SU-DHL-6 (cell line): ENCODE results near the gene C6orf132.

Experiments
- CTCF ChIP-seq: fragments of 200-600 bp; sonication (generic); IDR thresholded peaks from one replicate; pipeline ENCODE4 v1.5.1; 2017; ENCODE audit warnings: antibody characterized with exemption, mild to moderate bottlenecking, low read length, moderate library complexity; ENCODE audit not compliant: insufficient read depth, poor library complexity, severe bottlenecking
- EZH2phosphoT487 ChIP-seq: fragments of 200-600 bp; sonication (generic), shearing (Covaris generic); conservative IDR thresholded peaks from 2 replicates; pipeline ENCODE4 v1.6.1; 2018; ENCODE audit warnings: mild to moderate bottlenecking, antibody characterized with exemption, low read length, moderate library complexity, mixed read lengths

- no peak for TF ChIP-seq CTCF
- no peak for TF ChIP-seq EZH2phosphoT487
These were observed 9.6 kb upstream of the C6orf132 start for GRCh38 chr6:42152024-42152423.
